HPDE6-E6E7 (cell line): ENCODE data around the gene LCE2B.
A peak's percentile ranks its signal among the peaks of the same experiment; 100 is the strongest.
"Not testable (repeated sequence)": the region's sequence is repeated elsewhere in the genome, so short reads cannot be mapped to it uniquely, and the experiment has no call there.

Experiments
- DNase-seq: peaks from one replicate; pipeline ENCODE4 v3.0.0; 2011; ENCODE audit warnings: missing footprints; ENCODE audit errors: extremely low spot score

The LCE2B gene

DNA sequence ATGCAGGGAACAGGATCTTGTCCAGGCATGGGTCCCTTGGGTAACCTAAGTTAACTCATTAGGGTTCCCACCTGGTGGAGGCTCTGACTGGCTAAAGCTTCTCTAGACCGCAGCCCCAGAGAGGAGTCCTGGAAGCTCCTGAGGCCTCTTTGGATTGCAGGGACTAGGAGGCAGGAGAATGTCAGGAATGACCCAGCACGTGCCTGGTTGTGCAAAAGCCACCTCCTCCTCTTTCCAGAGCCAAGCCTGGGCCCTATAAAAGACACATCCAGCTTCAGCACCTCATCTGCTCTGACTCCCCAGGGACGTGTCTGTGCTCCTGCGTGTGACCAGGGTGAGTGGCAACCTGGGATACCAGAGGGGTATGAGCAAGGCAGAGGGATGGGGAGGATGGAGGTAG lies at the start of gene LCE2B:
LCE2B (plus strand) TSS at position 301 of the 400 bp plus-strand sequence. CDS start 721 bp downstream, outside the sequence.
- not testable (repeated sequence) for DNase-seq

DNA sequence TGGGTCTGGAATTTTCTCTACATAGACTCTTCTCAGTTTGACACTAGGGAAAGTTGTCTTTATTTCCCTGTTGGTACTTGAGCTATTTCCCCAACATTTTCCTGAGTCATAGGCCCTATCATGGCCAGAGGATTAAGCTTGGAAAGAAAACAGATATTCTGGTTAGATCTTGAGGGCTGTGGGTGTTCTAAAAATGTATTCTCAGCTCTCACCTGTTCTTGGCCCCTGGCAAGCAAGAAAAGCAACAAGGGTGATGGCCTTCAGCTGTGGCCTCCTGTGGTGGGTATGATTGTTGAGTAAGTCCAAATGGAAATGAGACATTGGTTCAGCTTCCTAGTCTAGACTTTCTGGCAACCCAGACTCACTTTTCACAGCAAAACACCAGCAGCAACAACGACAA lies 45.6 kb upstream of the LCE2B start:
- no peak for DNase-seq

DNA sequence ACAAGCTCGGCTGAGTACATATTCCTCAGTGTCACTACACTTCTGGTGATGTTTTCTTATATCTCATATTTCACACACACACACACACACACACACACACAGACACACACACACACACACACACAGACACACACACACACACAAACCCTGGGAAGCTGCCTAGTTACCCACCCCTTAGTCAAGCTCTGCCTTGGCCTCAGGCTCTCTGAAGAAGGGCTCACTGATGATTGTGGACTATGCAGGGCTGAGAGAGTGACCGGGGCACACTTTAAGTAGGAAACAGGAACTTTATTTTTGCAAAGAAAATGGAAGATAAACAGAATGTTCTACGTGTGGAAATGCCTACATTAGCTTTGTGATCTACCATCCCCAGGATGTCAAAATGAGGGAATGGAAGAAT lies 42.0 kb upstream of the LCE2B start:
- no peak for DNase-seq

DNA sequence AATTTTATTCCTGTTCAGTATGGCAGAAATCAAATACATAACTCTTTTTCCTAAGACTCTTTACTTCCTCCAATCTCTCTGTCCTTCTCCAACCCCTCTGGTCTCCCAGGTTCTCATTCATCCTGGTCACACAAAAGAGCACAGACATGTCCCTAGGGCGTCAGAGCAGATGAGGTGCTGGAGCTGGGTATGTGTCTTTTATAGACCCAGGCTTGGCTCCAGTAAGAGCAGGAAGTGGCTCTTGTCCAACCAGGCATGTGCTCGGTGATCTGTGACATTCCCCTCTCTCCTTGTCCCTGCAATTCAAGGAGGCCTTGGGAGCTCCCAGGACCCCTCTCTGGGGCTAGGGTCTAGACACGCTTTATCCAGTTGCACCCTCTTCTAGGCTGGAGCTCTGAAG lies 40.8 kb upstream of the LCE2B start:
- DNase-seq: no peak

- DNase-seq: no peak
Observed at GRCh38 chr1:152646656-152647055, 39.3 kb upstream of the LCE2B start.

GRCh38 chr1:152654110-152654509 lies 31.8 kb upstream of the LCE2B start:
- DNase-seq: peak; percentile 67

GRCh38 chr1:152656459-152656858 lies 29.5 kb upstream of the LCE2B start:
- DNase-seq: no peak

GRCh38 chr1:152657677-152658076 lies 28.2 kb upstream of the LCE2B start:
- DNase-seq: no peak

- DNase-seq: no peak
Observed at GRCh38 chr1:152658649-152659048, 27.3 kb upstream of the LCE2B start.

- no peak for DNase-seq
Observed at GRCh38 chr1:152663098-152663497, 22.8 kb upstream of the LCE2B start, which contains the start of gene LCE2D. Gene LCE2D (plus strand): TSS chr1:152663380. CDS start chr1:152664106, 726 bp downstream.

DNA sequence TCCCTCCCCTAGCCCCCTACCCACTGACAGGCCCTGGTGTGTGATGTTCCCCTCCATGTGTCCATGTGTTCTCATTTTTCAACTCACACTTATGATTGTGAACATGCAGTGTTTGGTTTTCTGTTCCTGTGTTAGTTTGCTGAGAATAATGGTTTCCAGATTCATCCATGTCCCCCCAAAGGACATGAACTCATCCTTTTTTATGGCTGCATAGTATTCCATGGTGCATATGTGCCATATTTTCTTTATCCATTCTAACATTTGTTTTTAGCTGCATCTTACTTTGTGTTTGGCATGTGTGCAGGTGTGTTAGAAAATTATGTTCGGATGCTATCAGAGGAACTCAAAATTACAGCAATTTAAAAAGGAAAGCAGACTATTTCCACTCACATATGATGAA lies 19.8 kb upstream of the LCE2B start:
- DNase-seq: not testable (repeated sequence)

DNA sequence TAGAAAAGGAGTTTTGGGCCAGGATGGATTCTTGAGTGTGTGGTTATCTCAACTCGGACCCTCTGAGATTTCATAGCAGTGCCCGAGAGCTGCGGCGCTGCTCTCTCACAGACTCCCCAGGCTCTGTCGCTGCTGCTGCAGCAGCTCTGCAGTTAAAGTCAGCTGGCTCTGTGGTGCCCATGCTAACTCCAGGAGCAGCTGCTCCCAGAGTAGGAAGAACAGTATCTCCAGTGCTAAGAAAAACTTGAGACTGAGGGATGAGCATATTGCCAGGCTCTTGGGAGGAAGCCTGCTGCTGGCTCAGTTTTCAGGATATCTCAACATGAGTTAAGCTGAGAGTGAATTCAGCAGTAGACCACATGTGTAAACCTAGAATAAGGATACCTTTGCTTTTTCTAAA lies 18.3 kb upstream of the LCE2B start:
- no peak for DNase-seq

DNA sequence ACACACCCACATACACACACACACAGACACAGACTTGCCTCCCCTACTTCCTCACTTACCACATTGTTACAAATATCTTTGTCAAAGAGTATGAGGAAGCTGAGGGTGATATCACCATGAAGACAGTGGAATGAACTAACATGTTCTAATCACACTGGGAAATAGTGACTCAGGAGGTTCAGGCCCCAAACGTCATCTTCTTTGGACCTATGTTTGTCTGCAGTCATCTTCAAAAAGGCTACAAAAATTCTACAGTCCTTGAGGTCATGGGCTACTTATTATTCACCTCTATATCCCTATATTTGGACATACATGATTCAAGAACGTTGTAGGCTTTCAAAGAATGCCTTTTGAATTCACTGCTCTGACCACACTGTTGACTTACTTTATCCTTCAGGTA lies 12.9 kb upstream of the LCE2B start:
- no peak for DNase-seq

DNA sequence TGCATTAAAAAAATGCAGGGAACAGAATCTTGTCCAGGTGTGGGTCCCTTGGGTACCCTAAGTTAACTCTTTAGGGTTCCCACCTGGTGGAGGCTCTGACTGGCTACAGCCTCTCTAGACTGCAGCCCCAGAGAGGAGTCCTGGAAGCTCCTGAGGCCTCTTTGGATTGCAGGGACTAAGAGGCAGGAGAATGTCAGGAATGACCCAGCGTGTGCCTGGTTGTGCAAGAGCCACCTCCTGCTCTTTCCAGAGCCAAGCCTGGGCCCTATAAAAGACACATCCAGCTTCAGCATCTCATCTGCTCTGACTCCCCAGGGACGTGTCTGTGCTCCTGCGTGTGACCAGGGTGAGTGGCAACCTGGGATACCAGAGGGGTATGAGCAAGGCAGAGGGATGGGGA lies 10.9 kb upstream of the LCE2B start, which contains the start of gene LCE2C:
LCE2C (plus strand) TSS at position 297 of the 400 bp plus-strand sequence. CDS start 737 bp downstream, outside the sequence.
- not testable (repeated sequence) for DNase-seq

GRCh38 chr1:152679459-152679858 lies 6.5 kb upstream of the LCE2B start:
- no peak for DNase-seq

DNA sequence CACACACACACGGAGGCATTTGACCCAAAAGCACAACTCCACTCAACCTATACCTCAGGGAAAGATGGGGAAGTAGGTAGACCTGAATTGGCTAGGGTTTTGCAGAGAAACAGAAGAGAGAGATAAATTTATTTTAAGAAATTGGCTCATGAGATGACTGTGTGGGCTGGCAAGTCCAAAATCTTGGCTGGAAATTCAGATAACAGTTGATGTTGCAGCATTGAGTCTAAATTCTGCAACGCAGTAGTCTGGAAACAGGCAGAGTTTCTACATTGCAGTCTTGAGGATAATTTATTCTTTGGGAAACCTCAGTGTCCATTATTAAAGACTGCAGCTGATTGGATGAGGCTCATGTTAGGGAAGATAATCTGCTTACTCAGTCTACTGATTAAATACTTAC lies 4.3 kb upstream of the LCE2B start:
- DNase-seq: no peak

DNA sequence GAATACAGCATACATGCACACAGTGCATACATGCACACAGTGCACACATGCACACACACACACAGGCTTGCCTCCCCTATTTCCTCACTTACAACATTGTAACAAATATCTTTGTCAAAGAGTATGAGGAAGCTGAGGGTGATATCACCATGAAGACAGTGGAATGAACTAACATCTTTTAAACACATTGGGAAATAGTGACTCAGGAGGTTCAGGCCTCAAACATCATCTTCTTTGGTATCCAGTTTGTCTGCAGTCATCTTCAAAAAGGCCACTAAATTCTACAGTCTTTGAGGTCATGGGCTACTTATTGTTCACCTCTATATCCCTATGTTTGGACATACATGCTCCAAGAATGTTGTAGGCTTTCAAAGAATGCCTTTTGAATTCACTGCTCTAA lies 2.1 kb upstream of the LCE2B start:
- DNase-seq: no peak

DNA sequence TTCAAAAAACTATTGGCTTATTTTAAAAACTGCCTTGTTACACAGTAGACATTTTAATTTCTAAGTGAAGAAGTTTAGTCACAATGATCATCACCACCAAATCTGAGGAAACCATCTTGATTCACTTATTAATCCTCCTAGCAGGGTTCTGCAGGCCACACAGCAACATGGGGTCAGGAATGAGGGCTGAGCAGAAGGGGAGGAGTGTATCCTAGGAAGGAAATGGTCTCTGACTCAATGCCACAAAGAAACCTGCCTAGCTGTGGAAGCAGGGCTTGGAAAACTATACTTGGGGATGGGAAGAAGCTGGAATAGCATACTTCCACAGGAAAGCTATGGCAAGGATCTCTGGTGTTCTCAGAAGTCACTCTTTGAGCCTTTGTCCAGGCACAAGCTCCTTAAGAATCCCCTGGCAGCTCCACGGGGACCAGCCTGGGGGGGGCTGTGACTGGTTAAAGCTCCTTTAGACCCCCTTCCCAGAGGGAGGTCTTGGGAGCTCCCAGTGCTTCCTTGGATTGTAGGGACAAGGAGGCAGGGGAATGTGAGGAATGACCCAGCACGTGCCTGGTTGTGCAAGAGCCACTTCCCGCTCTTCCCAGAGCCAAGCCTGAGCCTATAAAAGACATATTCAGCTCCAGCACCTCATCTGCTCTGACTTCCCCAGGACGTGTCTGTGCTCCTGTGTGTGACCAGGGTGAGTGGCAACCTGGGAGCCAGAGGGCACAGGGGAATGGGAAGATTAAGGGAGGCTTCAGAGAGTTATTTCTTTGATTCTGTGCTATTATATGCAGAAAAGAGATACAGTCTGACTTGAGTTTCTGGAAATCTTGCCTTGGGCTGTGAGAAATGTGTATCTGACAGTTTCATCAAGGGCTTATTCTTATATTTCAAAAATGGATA lies 12.0 kb downstream of the LCE2B start, which contains the start of gene LCE2A:
LCE2A (plus strand) TSS at position 645 of the 900 bp plus-strand sequence. CDS start 557 bp downstream, outside the sequence.
- DNase-seq: no peak

GRCh38 chr1:152699746-152700145 lies 13.8 kb downstream of the LCE2B start:
- no peak for DNase-seq

GRCh38 chr1:152707860-152708259 lies 21.9 kb downstream of the LCE2B start, which contains the start of gene LCE4A:
Gene LCE4A (plus strand): TSS chr1:152708160. CDS start chr1:152709076, 916 bp downstream.
- DNase-seq: no peak

- DNase-seq: peak; percentile 64
Observed at GRCh38 chr1:152718238-152718637, 32.3 kb downstream of the LCE2B start.

- DNase-seq: no peak
Observed at GRCh38 chr1:152725261-152725660, 39.3 kb downstream of the LCE2B start.

GRCh38 chr1:152728986-152729385 lies 43.1 kb downstream of the LCE2B start:
- no peak for DNase-seq
